HG02938 (cell line): ENCODE measurements around the gene ENO2.

Experiments used
- ATAC-seq: cut with Tn5 transposase; IDR thresholded peaks from one replicate; pipeline ENCODE4 v1.9.1; 2021; ENCODE audit warnings: mild to moderate bottlenecking, moderate library complexity; ENCODE audit not compliant: unreplicated experiment

Gene ENO2

GRCh38 chr12:6959058-6959804, 44.9 kb downstream of the ENO2 start:
- ATAC-seq, result peak; percentile 45

GRCh38 chr12:6959805-6960592, 45.6 kb downstream of the ENO2 start:
- ATAC-seq, result no peak

GRCh38 chr12:6960593-6961277, 46.4 kb downstream of the ENO2 start:
- ATAC-seq, result no peak

GRCh38 chr12:6961278-6961694, 46.9 kb downstream of the ENO2 start:
- ATAC-seq, result no peak

- ATAC-seq, result no peak
Measured at GRCh38 chr12:6961695-6962284, 47.4 kb downstream of the ENO2 start.

- no peak for ATAC-seq
Measured at GRCh38 chr12:6962285-6963015, 48.1 kb downstream of the ENO2 start.

GRCh38 chr12:6963016-6963731, 48.8 kb downstream of the ENO2 start:
- no peak for ATAC-seq

- ATAC-seq, result no peak
Measured at GRCh38 chr12:6963791-6964413, 49.5 kb downstream of the ENO2 start.

- ATAC-seq, result no peak
Measured at GRCh38 chr12:6964605-6965025, 50.2 kb downstream of the ENO2 start.

GRCh38 chr12:6965026-6965661, 50.8 kb downstream of the ENO2 start:
- no peak for ATAC-seq

- no peak for ATAC-seq
Measured at GRCh38 chr12:6965714-6966113, 51.3 kb downstream of the ENO2 start.

GRCh38 chr12:6966351-6966750, 52.0 kb downstream of the ENO2 start:
- no peak for ATAC-seq

- no peak for ATAC-seq
Measured at GRCh38 chr12:6967651-6968100, 53.3 kb downstream of the ENO2 start.

GRCh38 chr12:6968426-6968825, 54.0 kb downstream of the ENO2 start:
- no peak for ATAC-seq

- ATAC-seq, result peak; percentile 16
Measured at GRCh38 chr12:6970096-6970527, 55.7 kb downstream of the ENO2 start.
